Lower leg skin (tissue), 3 donors: ENCODE results near the gene ITGA6.

ENCODE experiments used
- CTCF ChIP-seq, 3 donors: fragments of 450-650 bp; IDR thresholded peaks; one replicate each; pipeline ENCODE4 v1.5.1; 2016; ENCODE audit warnings: antibody characterized with exemption in 3 of 3, mild to moderate bottlenecking in 3 of 3, moderate library complexity in 2 of 3
- POLR2A ChIP-seq, 2 donors: fragments of 450-650 bp; IDR thresholded peaks; one replicate each; pipeline ENCODE4 v1.6.1; 2016 to 2017; ENCODE audit warnings: antibody characterized with exemption in 2 of 2, mild to moderate bottlenecking in 1 of 2, moderate library complexity in 1 of 2

- no peak for TF ChIP-seq CTCF (IDR thresholded peaks at IDR 0.05)
- TF ChIP-seq POLR2A (IDR thresholded peaks at IDR 0.05), result no peak
These were observed 20.6 kb downstream of the ITGA6 start for GRCh38 chr2:172447811-172448493.
